ENCODE results near the gene SLMAP.

SLMAP gene

DNA sequence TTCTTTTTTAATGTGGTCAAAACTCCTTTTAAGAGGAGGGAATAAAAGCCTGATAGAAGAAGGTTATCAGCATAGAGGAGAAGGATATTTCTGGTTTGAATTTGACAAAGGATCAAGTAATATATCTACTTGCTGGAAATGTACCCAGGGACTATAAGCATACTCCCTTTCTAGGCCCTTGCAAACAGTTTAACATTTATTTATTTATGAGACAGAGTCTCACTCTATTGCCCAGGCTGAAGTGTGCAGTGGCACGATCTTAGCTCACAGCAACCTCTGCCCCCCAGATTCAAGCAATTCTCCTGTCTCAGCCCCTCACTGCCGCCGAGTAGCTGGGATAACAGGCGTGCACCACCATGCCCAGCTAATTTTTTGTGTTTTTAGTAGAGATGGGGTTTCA is 71.6 kb downstream of the SLMAP start:
- DNase-seq (ENCODE audit: low read depth in 1 of 2, low spot score in 1 of 2) = no peak
- H3K27ac ChIP-seq (replicated peaks) = no peak overlapping the region
- TF ChIP-seq, protein P1, sequence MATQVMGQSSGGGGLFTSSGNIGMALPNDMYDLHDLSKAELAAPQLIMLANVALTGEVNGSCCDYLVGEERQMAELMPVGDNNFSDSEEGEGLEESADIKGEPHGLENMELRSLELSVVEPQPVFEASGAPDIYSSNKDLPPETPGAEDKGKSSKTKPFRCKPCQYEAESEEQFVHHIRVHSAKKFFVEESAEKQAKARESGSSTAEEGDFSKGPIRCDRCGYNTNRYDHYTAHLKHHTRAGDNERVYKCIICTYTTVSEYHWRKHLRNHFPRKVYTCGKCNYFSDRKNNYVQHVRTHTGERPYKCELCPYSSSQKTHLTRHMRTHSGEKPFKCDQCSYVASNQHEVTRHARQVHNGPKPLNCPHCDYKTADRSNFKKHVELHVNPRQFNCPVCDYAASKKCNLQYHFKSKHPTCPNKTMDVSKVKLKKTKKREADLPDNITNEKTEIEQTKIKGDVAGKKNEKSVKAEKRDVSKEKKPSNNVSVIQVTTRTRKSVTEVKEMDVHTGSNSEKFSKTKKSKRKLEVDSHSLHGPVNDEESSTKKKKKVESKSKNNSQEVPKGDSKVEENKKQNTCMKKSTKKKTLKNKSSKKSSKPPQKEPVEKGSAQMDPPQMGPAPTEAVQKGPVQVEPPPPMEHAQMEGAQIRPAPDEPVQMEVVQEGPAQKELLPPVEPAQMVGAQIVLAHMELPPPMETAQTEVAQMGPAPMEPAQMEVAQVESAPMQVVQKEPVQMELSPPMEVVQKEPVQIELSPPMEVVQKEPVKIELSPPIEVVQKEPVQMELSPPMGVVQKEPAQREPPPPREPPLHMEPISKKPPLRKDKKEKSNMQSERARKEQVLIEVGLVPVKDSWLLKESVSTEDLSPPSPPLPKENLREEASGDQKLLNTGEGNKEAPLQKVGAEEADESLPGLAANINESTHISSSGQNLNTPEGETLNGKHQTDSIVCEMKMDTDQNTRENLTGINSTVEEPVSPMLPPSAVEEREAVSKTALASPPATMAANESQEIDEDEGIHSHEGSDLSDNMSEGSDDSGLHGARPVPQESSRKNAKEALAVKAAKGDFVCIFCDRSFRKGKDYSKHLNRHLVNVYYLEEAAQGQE (IDR thresholded peaks at IDR 0.05; ENCODE audit: insufficient replicate concordance, low read depth) = no peak
- TF ChIP-seq GABPA (IDR thresholded peaks at IDR 0.05; ENCODE audit: low read depth) (no peak), POLR2AphosphoS5 (IDR thresholded peaks at IDR 0.05; ENCODE audit: low read depth) (no peak), SPI1 (IDR thresholded peaks at IDR 0.05; ENCODE audit: borderline replicate concordance, low read depth) (no peak)
- TF ChIP-seq, protein P2, sequence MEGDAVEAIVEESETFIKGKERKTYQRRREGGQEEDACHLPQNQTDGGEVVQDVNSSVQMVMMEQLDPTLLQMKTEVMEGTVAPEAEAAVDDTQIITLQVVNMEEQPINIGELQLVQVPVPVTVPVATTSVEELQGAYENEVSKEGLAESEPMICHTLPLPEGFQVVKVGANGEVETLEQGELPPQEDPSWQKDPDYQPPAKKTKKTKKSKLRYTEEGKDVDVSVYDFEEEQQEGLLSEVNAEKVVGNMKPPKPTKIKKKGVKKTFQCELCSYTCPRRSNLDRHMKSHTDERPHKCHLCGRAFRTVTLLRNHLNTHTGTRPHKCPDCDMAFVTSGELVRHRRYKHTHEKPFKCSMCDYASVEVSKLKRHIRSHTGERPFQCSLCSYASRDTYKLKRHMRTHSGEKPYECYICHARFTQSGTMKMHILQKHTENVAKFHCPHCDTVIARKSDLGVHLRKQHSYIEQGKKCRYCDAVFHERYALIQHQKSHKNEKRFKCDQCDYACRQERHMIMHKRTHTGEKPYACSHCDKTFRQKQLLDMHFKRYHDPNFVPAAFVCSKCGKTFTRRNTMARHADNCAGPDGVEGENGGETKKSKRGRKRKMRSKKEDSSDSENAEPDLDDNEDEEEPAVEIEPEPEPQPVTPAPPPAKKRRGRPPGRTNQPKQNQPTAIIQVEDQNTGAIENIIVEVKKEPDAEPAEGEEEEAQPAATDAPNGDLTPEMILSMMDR (IDR thresholded peaks at IDR 0.05; ENCODE audit: insufficient read depth, low read length) = no peak
- H3K27me3 ChIP-seq (ENCODE audit: insufficient read depth, poor library complexity, severe bottlenecking) = no peaks in the 10 kb centered on the region
- no peak overlapping the region for H3K4me3 ChIP-seq (replicated peaks; ENCODE audit: insufficient read depth, low read length)

DNA sequence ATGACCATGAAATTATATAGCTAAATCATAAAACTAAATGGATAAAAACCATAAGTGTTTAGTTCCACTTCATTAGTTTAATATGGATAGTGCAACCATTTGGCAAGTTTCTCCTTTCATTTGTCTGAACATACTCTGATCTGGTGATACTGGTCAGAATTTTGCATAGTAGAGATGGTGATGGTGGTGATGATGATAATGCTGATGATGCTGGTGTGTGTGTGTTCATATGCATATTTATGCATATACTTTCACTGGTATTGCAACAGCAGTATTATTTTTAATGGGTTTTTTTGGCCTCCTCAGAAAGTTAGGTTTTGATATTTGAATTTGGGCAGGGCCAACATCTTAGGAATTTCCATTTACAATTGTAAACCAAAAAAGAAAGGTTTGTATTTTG is 76.4 kb downstream of the SLMAP start:
- no peak for DNase-seq (ENCODE audit: low read depth in 1 of 2, low spot score in 1 of 2)
- no peaks in the 10 kb centered on the region for H3K27me3 ChIP-seq (ENCODE audit: insufficient read depth, poor library complexity, severe bottlenecking)
- no peak overlapping the region for H3K4me3 ChIP-seq (replicated peaks; ENCODE audit: insufficient read depth, low read length)
- no peak overlapping the region for H3K27ac ChIP-seq (replicated peaks)
- TF ChIP-seq SPI1 (IDR thresholded peaks at IDR 0.05; ENCODE audit: borderline replicate concordance, low read depth) = no peak
- no peak for TF ChIP-seq GABPA (IDR thresholded peaks at IDR 0.05; ENCODE audit: low read depth)
- no peak for TF ChIP-seq POLR2AphosphoS5 (IDR thresholded peaks at IDR 0.05; ENCODE audit: low read depth)
- TF ChIP-seq, protein P1 (IDR thresholded peaks at IDR 0.05; ENCODE audit: insufficient replicate concordance, low read depth) = no peak

DNA sequence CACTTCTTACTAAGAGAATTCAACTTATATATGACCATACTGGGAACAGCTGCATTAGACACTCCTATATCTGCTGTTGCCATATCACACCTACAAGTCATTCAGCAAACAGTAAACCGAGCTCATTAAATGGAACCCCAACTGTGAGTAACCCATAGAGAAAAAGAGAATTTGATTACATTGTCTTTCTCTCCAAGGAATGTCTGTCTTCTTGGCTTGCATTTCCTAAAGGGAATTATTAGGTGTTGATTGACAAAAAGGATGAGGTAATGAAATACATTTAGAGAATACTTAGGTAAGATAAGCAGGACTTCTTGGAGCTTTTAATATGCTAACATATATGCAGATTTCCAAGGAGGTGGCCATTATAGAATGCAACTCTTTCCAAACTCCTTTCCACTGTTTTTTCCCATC is 76.8 kb downstream of the SLMAP start:
- Histone ChIP-seq H3K27ac (replicated peaks) (no peak overlapping the region), H3K4me3 (replicated peaks; ENCODE audit: insufficient read depth, low read length) (no peak overlapping the region), H3K27me3 (ENCODE audit: insufficient read depth, poor library complexity, severe bottlenecking) (no peaks in the 10 kb centered on the region)
- TF ChIP-seq POLR2AphosphoS5 (IDR thresholded peaks at IDR 0.05; ENCODE audit: low read depth) (no peak), GABPA (IDR thresholded peaks at IDR 0.05; ENCODE audit: low read depth) (no peak), SPI1 (IDR thresholded peaks at IDR 0.05; ENCODE audit: borderline replicate concordance, low read depth) (no peak)
- TF ChIP-seq, protein P1 (IDR thresholded peaks at IDR 0.05; ENCODE audit: insufficient replicate concordance, low read depth) = no peak
- TF ChIP-seq, protein P2 (IDR thresholded peaks at IDR 0.05; ENCODE audit: insufficient read depth, low read length) = no peak
- no peak for DNase-seq (ENCODE audit: low read depth in 1 of 2, low spot score in 1 of 2)

Measured in HL-60 (cell line).